CD14-positive monocyte (primary cell): ENCODE measurements around the gene KLHL13. TPM values are rescaled to one million over a fixed set of nuclear protein-coding genes. Genes with fewer than 3 reads are reported as not detected.

Experiments
- DNase-seq, 3 donors: peaks; one replicate each; pipeline ENCODE4 v3.0.0-alpha.2; 2011 to 2022
- H2AFZ ChIP-seq: 2 replicates; pipeline ENCODE4 v1.6.0; 2012; ENCODE audit warnings: mild to moderate bottlenecking, low read depth, low read length, inconsistent platforms; ENCODE audit not compliant: insufficient read depth, poor library complexity, severe bottlenecking
- H3K27ac ChIP-seq, 2 donors: 1 replicate in 1 of 2; 2 replicates in 1 of 2; pipeline ENCODE4 v1.5.1; 2012 to 2013; ENCODE audit warnings: low read length in 2 of 2, control low read depth in 1 of 2, inconsistent platforms in 1 of 2, low read depth in 1 of 2, mild to moderate bottlenecking in 1 of 2
- H3K27me3 ChIP-seq, 2 donors: one replicate each; pipeline versions ENCODE4 v1.6.0 to v1.6.1; 2011 to 2013; ENCODE audit warnings: low read length in 2 of 2; ENCODE audit not compliant: control insufficient read depth in 2 of 2, insufficient read depth in 2 of 2
- H3K36me3 ChIP-seq, 2 donors: replicated peaks in 1 of 2; 1 replicate in 1 of 2; 2 replicates in 1 of 2; pipeline versions ENCODE4 v1.5.1 to v1.6.1; 2012 to 2013; ENCODE audit warnings: low read length in 2 of 2, control low read depth in 1 of 2, inconsistent platforms in 1 of 2, mild to moderate bottlenecking in 1 of 2; ENCODE audit not compliant: insufficient read depth in 2 of 2, control insufficient read depth in 1 of 2
- H3K4me1 ChIP-seq, 2 donors: 1 replicate in 1 of 2; 2 replicates in 1 of 2; pipeline versions ENCODE4 v1.5.1 to v1.6.1; 2012 to 2013; ENCODE audit warnings: low read length in 2 of 2, control low read depth in 1 of 2, inconsistent platforms in 1 of 2, mild to moderate bottlenecking in 1 of 2, moderate library complexity in 1 of 2; ENCODE audit not compliant: insufficient read depth in 2 of 2, control insufficient read depth in 1 of 2
- H3K4me2 ChIP-seq: replicated peaks from 2 replicates; pipeline ENCODE3; 2012; ENCODE audit warnings: low read length, moderate library complexity, mild to moderate bottlenecking; ENCODE audit not compliant: poor library complexity, severe bottlenecking; ENCODE audit errors: extremely low read depth
- H3K4me3 ChIP-seq, 3 experiments: fragments of 200-600 bp in 1 of 3; sonication (generic) in 1 of 3; replicated peaks in 1 of 3; 1 replicate in 2 of 3; 2 replicates in 1 of 3; pipeline ENCODE4 v1.5.1; 2011 to 2013; ENCODE audit warnings: low read length in 3 of 3, mild to moderate bottlenecking in 3 of 3, control low read depth in 2 of 3, low read depth in 2 of 3, inconsistent platforms in 1 of 3, moderate library complexity in 1 of 3
- H3K79me2 ChIP-seq: 2 replicates; pipeline ENCODE4 v1.6.0; 2012; ENCODE audit warnings: mild to moderate bottlenecking, control low read depth, inconsistent platforms, low read length, moderate library complexity; ENCODE audit not compliant: insufficient read depth
- H3K9ac ChIP-seq: 2 replicates; pipeline ENCODE4 v1.6.0; 2017; ENCODE audit warnings: low read length, mild to moderate bottlenecking; ENCODE audit not compliant: insufficient read depth, poor library complexity, severe bottlenecking
- H3K9me3 ChIP-seq, 2 donors: replicated peaks in 1 of 2; 1 replicate in 1 of 2; 2 replicates in 1 of 2; pipeline versions ENCODE4 v1.5.1 to v1.6.1; 2012 to 2013; ENCODE audit warnings: low read length in 2 of 2, control low read depth in 1 of 2; ENCODE audit not compliant: control insufficient read depth in 1 of 2, insufficient read depth in 1 of 2
- H4K20me1 ChIP-seq: 2 replicates; pipeline ENCODE4 v1.6.0; 2012; ENCODE audit warnings: mild to moderate bottlenecking, low read length, control low read depth, moderate library complexity; ENCODE audit not compliant: insufficient read depth
- H3K27ac Mint-ChIP-seq, 7 donors: one replicate each; pipeline ENCODE4 v1.8.0; 2020; ENCODE audit warnings: mild to moderate bottlenecking in 7 of 7, mixed read lengths in 7 of 7, moderate library complexity in 6 of 7, inconsistent platforms in 2 of 7
- H3K27me3 Mint-ChIP-seq, 3 donors: one replicate each; pipeline ENCODE4 v1.8.0; 2021 to 2022; ENCODE audit warnings: low read depth in 3 of 3, mild to moderate bottlenecking in 3 of 3, mixed read lengths in 3 of 3, moderate library complexity in 3 of 3, inconsistent platforms in 1 of 3
- H3K36me3 Mint-ChIP-seq, 2 donors: one replicate each; pipeline ENCODE4 v1.8.0; 2020; ENCODE audit warnings: mixed read lengths in 2 of 2, inconsistent platforms in 1 of 2, mild to moderate bottlenecking in 1 of 2
- H3K4me1 Mint-ChIP-seq: one replicate; pipeline ENCODE4 v1.8.0; 2020; ENCODE audit warnings: mild to moderate bottlenecking, mixed read lengths
- H3K4me3 Mint-ChIP-seq, 2 donors: one replicate each; pipeline ENCODE4 v1.8.0; 2020; ENCODE audit warnings: mild to moderate bottlenecking in 2 of 2, mixed read lengths in 2 of 2, moderate library complexity in 1 of 2
- H3K9me3 Mint-ChIP-seq, 7 donors: one replicate each; pipeline ENCODE4 v1.8.0; 2020 to 2022; ENCODE audit warnings: mixed read lengths in 7 of 7, mild to moderate bottlenecking in 6 of 7, moderate library complexity in 6 of 7, inconsistent platforms in 2 of 7
- CTCF ChIP-seq: fragments of 200-600 bp; IDR thresholded peaks from one replicate; pipeline ENCODE4 v1.8.0; 2022; ENCODE audit warnings: antibody characterized with exemption, mild to moderate bottlenecking
- WGBS: methylation state at CpG from one replicate; pipeline ENCODE4 v1.1.5; 2013; ENCODE audit warnings: missing lambda C conversion rate; ENCODE audit not compliant: insufficient coverage; 5-methylcytosine and 5-hydroxymethylcytosine counted together
- intact Hi-C, 2 donors: fragments of 100-400 bp; cut with micrococcal nuclease; formaldehyde crosslinking; loops; one replicate each; pipeline versions ENCODE4 v1.15.0 to v1.15.1; 2023
- polyA plus RNA-seq, 3 donors: library from polyadenylated mRNA; depleted of rRNA in 1 of 3; unstranded in 2 of 3; stranded (reverse) in 1 of 3; fragments of 300-500 nt in 2 of 3; fragments of >200 nt in 1 of 3; fragmentation: Illumina TruSeq in 2 of 3; gene quantifications; 1 replicate in 2 of 3; 2 replicates in 1 of 3; pipeline ENCODE4 v1.2.3, GENCODE V29; 2012 to 2021

KLHL13 gene
- polyA plus RNA-seq, 3 donors: 0.05 to 0.41 (median 0.10) TPM

DNA sequence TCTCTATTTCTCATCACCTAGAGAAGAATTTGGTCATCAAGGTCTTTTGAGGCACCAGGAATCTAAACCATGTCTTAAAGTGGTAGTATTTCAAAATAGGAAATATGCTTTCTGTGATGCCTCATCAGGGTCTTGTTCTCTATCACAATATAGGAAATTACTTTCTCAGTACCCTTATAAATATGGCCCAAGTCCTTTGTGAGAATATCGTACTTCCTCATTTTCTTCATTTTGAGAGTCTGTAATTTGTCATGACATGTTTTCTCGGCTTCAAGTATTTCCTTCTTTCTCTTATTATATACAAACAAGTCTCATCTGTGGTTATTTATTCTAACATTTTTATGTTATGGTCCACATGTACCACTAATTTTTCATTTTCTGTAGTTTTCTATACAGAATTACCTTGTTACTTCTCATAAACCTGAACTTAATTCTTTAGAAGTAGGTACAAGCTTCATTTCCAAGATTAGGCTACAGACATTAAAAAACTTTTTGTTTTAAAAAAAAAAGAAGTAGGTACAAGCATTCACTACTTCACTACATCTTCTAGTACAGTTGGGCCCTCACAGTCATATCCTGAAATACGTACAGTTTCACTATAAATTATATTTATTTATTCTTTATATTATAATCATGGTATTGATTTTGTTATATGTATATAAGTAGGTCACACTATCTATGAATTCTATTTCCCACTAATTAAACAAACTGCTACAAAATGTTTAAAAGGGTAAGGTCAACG lies 54.4 kb downstream of the KLHL13 start:
- peaks cover 12% of the 10 kb centered on the region for H3K4me1 Mint-ChIP-seq
- TF ChIP-seq CTCF: no peak
- H3K4me3 Mint-ChIP-seq: no peak overlapping the region

GRCh38 chrX:118058924-118059323 lies 57.7 kb downstream of the KLHL13 start:
- Histone ChIP-seq H3K79me2 (no peaks in the 10 kb centered on the region), H3K4me3 (no peak overlapping the region), H3K4me1 (peaks cover 0 to 2% of the 10 kb centered on the region in 2 donors), H3K27me3 (no peaks in the 10 kb centered on the region), H3K27ac (no peak overlapping the region), H3K4me2 (no peak overlapping the region), H2AFZ (no peak overlapping the region), H3K36me3 (no peaks in the 10 kb centered on the region), H3K9me3 (no peaks in the 10 kb centered on the region), H4K20me1 (no peaks in the 10 kb centered on the region), H3K9ac (no peak overlapping the region)
- no peaks in the 10 kb centered on the region for H3K9me3 Mint-ChIP-seq
- intact Hi-C loops: no loop called here
- no peaks in the 10 kb centered on the region for H3K27me3 Mint-ChIP-seq
- DNase-seq: no peak
- H3K27ac Mint-ChIP-seq: no peak overlapping the region
- no peak overlapping the region for H3K4me3 Mint-ChIP-seq
- TF ChIP-seq CTCF: no peak
- WGBS: no CpG with 5 or more reads among the region's 2 CpGs
- no peaks in the 10 kb centered on the region for H3K36me3 Mint-ChIP-seq
- peaks cover 12% of the 10 kb centered on the region for H3K4me1 Mint-ChIP-seq

More for the DNA sequence above, 54.4 kb downstream of the KLHL13 start:
- H2AFZ ChIP-seq: no peak overlapping the region
- no peaks in the 10 kb centered on the region for H3K79me2 ChIP-seq
- Mint-ChIP-seq H3K36me3 (no peaks in the 10 kb centered on the region), H3K27me3 (no peaks in the 10 kb centered on the region), H3K27ac (peak overlapping the region in 1 of 7 donors; percentile 46), H3K9me3 (no peaks in the 10 kb centered on the region)
- peak in 2 of 3 donors; percentile 1 to 2 for DNase-seq
- no peaks in the 10 kb centered on the region for H3K36me3 ChIP-seq
- no peak overlapping the region for H3K27ac ChIP-seq
- no peaks in the 10 kb centered on the region for H3K27me3 ChIP-seq
- H4K20me1 ChIP-seq: no peaks in the 10 kb centered on the region
- intact Hi-C loops: no loop called here
- H3K9me3 ChIP-seq: no peaks in the 10 kb centered on the region
- H3K4me3 ChIP-seq: no peak overlapping the region
- no peak overlapping the region for H3K4me2 ChIP-seq
- WGBS: no CpG with 5 or more reads among the region's 4 CpGs
- peaks cover 0 to 2% of the 10 kb centered on the region in 2 donors for H3K4me1 ChIP-seq
- no peak overlapping the region for H3K9ac ChIP-seq
